GM18508 (cell line): ENCODE data around the gene LIMK2.

Experiments used
- ATAC-seq: cut with Tn5 transposase; IDR thresholded peaks from one replicate; pipeline ENCODE4 v1.9.1; 2021; ENCODE audit warnings: moderate number of reproducible peaks; ENCODE audit not compliant: insufficient read depth, unreplicated experiment

LIMK2 gene

DNA sequence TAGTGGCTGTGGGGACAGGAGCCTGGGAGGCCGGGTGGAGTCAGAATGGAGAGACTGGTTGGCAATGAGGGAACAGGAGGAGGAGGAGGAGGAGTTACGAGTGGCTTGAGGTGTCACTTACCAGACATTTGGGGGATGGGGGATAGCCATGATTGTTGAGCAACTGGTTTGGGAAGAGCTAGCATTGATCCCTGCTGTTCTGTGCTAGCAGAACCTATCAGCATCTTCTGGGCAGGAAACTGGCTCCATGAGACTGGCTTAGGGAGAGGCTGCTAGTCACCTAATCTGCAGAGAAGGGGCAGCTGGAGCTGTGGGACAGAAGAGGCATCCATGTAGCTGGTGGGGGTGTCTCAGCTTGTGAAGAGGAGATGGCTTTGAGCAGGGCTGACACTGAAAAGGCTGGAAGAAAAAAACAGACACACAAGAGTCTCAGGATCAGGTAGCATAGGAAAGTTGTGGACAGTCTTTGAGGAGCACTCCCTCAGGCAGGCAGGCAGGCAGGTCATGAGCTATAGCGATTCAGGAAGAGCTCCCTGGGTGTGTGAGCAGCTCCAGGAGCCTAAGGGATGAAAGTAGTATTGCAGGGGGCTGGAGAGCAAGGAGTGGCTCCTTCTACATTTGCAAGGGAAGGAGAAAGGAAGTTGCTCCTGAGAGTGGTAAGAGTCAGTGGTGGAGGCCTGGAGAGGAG lies 57.9 kb downstream of the LIMK2 start:
- ATAC-seq, result no peak

DNA sequence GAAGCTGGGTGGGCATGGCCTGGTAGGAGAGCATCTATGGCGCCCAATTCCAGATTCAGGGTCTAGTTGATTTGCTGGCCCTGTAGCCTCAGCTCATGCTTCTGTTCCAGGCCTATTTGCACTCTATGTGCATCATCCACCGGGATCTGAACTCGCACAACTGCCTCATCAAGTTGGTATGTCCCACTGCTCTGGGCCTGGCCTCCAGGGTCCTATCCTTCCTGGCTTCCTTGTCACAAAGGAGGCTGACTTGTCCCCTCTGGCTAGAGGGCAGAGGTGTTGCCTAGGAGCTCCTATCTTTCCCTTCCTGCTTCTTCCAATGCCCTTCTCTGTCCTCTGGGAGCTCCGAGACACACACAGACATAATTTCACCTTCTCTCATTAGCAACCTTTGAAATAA lies 58.9 kb downstream of the LIMK2 start:
- no peak for ATAC-seq

DNA sequence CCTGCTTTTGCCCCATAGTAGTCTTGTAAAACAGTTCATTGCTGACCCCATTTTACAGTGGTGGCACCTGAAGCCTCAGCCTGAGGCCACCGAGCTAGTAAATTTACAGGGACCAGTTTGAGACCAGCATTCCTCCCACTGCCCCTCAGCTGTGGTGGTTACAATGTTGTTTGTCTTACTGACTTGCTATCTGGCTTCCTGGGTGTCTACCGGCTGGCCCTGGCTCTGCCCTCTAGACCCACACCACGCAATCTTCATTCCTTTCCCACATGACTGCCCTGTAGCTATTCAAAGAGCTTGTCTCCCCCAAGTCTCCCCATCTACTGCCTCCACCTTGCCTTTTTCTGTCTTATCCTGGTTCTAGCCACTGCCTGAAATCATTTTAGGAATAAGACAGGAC lies 59.4 kb downstream of the LIMK2 start:
- no peak for ATAC-seq

DNA sequence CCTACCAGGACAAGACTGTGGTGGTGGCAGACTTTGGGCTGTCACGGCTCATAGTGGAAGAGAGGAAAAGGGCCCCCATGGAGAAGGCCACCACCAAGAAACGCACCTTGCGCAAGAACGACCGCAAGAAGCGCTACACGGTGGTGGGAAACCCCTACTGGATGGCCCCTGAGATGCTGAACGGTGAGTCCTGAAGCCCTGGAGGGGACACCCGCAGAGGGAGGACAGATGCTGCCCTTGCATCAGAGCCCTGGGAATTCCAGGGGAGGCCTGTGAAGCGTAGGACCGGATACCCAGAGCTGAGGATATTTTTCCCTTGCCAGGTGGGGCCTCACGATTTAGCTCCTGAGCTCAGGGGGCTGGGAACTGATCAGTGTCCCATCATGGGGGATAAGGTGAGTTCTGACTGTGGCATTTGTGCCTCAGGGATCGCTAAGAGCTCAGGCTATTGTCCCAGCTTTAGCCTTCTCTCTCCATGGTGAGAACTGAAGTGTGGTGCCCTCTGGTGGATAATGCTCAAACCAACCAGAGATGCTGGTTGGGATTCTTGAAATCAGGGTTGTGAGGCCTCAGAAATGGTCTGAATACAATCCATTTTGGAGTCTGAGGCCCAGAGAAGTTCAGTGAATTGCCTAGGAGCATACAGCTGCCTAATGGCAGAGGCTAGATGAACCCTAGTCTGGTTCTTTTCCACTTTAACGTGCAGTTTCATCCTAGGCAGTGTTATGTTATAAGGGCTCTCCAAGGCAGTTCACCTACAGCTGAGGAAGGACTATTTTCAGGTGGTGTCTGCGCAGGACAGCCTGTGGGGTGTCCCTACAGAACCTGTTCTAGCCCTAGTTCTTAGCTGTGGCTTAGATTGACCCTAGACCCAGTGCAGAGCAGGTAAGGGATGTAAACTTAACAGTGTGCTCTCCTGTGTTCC lies 60.7 kb downstream of the LIMK2 start:
- no peak for ATAC-seq

DNA sequence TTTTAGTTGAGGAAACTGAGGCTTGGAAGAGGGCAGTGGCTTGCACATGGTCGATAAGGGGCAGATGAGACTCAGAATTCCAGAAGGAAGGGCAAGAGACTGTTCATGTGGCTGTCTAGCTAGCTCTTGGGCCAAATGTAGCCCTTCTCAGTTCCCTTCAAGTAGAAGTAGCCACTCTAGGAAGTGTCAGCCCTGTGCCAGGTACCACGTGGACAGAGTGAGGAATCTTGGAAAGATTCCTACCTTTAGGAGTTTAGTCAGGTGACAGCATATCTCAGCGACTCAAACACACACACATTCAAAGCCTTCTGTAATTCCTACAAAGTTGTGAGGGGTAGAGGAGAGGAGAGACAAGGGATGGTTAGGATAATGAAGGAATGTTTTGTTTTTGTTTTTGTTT lies 61.9 kb downstream of the LIMK2 start:
- ATAC-seq, result no peak

DNA sequence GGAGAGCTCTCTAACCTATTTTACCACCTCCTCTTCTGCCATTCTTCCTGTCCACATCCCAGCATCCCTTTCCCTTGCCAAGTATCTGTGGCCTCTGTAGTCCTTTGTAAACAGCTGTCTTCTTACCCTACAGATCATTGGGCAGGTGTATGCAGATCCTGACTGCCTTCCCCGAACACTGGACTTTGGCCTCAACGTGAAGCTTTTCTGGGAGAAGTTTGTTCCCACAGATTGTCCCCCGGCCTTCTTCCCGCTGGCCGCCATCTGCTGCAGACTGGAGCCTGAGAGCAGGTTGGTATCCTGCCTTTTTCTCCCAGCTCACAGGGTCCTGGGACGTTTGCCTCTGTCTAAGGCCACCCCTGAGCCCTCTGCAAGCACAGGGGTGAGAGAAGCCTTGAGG lies 62.9 kb downstream of the LIMK2 start:
- no peak for ATAC-seq

DNA sequence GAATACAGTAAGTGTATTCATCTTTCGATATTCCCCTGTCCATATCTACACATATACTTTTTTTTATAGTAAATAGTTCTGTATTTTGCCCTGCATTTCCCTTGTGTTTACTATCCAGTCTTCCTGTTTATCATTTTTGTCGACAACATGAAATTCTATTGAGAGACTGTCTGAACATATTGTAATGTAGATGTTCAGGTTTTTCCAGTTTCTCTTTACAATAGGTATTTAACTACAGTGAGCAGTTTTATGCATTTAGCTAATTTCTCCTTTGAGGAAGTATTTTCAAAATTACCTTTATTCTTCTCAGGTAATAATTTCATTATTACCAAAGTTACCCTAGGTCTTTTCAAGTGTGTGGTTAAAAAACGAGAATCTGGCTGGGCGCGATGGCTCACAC lies 63.5 kb downstream of the LIMK2 start:
- ATAC-seq, result no peak

DNA sequence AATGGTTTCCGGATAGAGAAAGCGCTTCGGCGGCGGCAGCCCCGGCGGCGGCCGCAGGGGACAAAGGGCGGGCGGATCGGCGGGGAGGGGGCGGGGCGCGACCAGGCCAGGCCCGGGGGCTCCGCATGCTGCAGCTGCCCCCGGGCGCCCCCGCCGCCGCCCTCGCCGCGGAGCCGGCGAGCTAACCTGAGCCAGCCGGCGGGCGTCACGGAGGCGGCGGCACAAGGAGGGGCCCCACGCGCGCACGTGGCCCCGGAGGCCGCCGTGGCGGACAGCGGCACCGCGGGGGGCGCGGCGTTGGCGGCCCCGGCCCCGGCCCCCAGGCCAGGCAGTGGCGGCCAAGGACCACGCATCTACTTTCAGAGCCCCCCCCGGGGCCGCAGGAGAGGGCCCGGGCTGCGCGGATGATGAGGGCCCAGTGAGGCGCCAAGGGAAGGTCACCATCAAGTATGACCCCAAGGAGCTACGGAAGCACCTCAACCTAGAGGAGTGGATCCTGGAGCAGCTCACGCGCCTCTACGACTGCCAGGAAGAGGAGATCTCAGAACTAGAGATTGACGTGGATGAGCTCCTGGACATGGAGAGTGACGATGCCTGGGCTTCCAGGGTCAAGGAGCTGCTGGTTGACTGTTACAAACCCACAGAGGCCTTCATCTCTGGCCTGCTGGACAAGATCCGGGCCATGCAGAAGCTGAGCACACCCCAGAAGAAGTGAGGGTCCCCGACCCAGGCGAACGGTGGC lies 64.5 kb downstream of the LIMK2 start:
- ATAC-seq, result no peak

DNA sequence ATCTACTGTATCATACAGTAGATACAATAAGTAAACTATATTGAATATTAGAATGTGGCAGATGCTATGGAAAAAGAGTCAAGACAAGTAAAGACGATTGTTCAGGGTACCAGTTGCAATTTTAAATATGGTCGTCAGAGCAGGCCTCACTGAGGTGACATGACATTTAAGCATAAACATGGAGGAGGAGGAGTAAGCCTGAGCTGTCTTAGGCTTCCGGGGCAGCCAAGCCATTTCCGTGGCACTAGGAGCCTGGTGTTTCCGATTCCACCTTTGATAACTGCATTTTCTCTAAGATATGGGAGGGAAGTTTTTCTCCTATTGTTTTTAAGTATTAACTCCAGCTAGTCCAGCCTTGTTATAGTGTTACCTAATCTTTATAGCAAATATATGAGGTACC lies 65.6 kb downstream of the LIMK2 start:
- ATAC-seq, result no peak

DNA sequence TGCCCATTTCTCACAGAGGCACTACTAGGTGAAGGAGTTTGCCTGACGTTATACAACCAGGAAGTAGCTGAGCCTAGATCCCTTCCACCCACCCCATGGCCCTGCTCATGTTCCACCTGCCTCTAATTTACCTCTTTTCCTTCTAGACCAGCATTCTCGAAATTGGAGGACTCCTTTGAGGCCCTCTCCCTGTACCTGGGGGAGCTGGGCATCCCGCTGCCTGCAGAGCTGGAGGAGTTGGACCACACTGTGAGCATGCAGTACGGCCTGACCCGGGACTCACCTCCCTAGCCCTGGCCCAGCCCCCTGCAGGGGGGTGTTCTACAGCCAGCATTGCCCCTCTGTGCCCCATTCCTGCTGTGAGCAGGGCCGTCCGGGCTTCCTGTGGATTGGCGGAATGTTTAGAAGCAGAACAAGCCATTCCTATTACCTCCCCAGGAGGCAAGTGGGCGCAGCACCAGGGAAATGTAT lies 66.1 kb downstream of the LIMK2 start:
- ATAC-seq, result no peak

DNA sequence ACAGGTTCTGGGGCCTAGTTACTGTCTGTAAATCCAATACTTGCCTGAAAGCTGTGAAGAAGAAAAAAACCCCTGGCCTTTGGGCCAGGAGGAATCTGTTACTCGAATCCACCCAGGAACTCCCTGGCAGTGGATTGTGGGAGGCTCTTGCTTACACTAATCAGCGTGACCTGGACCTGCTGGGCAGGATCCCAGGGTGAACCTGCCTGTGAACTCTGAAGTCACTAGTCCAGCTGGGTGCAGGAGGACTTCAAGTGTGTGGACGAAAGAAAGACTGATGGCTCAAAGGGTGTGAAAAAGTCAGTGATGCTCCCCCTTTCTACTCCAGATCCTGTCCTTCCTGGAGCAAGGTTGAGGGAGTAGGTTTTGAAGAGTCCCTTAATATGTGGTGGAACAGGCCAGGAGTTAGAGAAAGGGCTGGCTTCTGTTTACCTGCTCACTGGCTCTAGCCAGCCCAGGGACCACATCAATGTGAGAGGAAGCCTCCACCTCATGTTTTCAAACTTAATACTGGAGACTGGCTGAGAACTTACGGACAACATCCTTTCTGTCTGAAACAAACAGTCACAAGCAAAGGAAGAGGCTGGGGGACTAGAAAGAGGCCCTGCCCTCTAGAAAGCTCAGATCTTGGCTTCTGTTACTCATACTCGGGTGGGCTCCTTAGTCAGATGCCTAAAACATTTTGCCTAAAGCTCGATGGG lies 66.7 kb downstream of the LIMK2 start:
- no peak for ATAC-seq

DNA sequence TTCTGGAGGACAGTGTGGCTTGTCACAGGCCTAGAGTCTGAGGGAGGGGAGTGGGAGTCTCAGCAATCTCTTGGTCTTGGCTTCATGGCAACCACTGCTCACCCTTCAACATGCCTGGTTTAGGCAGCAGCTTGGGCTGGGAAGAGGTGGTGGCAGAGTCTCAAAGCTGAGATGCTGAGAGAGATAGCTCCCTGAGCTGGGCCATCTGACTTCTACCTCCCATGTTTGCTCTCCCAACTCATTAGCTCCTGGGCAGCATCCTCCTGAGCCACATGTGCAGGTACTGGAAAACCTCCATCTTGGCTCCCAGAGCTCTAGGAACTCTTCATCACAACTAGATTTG lies 67.2 kb downstream of the LIMK2 start:
- no peak for ATAC-seq

DNA sequence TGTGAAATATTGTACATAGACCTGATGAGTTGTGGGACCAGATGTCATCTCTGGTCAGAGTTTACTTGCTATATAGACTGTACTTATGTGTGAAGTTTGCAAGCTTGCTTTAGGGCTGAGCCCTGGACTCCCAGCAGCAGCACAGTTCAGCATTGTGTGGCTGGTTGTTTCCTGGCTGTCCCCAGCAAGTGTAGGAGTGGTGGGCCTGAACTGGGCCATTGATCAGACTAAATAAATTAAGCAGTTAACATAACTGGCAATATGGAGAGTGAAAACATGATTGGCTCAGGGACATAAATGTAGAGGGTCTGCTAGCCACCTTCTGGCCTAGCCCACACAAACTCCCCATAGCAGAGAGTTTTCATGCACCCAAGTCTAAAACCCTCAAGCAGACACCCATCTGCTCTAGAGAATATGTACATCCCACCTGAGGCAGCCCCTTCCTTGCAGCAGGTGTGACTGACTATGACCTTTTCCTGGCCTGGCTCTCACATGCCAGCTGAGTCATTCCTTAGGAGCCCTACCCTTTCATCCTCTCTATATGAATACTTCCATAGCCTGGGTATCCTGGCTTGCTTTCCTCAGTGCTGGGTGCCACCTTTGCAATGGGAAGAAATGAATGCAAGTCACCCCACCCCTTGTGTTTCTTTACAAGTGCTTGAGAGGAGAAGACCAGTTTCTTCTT lies 67.9 kb downstream of the LIMK2 start:
- no peak for ATAC-seq

DNA sequence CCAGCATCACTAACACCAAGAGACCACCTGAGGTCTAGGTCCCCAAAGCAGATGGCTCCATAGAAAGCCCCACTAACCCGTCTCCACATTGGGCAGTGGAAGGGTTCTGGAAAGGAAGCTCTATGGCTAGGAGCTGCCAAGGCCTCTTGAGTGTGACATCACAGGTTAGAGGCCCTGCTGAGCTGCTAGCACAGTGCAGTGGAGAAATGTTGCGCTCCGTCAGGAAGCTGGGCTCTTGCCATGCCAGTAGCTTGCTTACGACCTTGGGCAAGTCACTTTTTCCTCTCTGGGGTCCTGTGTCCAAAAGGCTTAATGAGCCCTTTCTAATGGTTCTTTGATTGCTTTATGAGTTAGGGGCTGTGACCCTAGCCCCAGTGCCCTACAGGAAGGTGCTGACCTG lies 69.6 kb downstream of the LIMK2 start:
- no peak for ATAC-seq

DNA sequence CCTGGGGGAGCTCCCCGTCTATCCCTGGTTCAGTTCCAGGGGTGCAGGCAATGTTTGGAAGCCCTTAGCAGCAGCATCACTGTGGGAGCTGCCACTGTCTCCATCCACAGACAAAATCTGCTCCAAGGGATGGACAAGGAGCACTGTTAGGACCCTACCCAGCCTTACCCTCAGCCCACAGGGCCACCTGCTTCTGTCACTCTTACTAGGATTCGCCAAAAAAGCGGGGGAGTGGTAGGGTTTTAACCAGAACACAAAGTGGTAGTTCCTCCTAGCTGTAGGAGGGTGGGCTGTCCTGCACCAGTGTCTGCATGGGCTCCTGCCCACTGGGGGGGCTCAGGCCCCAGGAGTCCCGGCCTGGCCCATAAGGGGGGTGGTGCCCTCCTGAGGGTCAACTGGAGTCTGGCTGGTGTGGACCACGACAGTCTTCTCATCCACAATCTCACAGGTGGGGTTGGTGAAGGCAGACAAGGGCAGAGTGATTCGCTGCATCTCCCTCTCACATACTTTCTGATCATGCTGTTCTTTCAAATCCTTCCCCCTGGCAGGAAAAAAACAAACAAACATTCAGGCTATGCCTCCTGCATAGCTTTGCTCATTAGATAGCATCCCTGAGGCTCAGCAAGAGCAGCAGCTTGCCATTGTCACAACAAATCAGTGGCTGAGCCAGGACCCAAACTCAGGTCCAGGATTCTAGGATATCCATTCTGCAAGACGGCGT lies 70.8 kb downstream of the LIMK2 start:
- ATAC-seq, result no peak

DNA sequence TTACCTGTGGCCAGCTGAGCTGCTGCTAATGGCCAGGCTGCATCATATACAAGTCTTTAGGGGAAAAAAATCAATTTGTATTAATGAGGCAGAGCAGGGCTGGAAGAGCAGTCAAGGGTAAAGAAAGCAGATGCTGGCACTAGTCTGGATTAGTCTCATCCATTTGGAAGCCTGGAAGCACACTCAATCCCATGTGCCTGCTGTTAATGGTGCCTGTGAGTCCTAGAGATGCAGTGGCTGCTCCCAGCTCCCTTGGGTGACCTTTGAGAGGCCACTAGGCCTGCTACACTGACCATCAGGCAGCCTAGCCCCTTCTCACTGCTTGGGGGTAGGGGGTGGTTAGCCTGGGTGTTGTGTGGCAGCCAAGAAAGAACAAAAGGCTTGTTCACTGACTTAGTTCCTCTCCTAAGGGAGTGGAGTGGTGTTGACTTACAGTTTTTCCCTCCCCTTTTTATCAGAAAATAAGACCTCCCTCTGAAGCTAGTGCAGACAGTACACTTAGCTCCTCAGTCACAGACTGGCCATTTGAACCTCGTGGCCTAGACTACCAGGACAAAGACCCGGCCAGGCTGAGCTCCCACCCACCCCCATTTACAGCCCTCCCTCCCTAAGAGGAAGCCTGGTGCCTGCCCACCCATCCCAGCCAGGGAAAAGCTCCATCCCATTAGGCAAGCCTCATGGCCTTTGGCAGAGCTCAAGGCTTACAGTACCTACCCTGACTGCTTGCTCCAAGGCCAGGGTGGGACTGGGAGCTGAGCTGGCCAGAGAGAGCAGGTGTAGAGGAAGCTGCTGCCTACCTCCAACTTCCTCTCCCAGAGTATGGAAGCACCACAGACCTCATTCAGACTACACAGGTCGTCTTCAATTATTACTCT lies 72.4 kb downstream of the LIMK2 start:
- no peak for ATAC-seq

DNA sequence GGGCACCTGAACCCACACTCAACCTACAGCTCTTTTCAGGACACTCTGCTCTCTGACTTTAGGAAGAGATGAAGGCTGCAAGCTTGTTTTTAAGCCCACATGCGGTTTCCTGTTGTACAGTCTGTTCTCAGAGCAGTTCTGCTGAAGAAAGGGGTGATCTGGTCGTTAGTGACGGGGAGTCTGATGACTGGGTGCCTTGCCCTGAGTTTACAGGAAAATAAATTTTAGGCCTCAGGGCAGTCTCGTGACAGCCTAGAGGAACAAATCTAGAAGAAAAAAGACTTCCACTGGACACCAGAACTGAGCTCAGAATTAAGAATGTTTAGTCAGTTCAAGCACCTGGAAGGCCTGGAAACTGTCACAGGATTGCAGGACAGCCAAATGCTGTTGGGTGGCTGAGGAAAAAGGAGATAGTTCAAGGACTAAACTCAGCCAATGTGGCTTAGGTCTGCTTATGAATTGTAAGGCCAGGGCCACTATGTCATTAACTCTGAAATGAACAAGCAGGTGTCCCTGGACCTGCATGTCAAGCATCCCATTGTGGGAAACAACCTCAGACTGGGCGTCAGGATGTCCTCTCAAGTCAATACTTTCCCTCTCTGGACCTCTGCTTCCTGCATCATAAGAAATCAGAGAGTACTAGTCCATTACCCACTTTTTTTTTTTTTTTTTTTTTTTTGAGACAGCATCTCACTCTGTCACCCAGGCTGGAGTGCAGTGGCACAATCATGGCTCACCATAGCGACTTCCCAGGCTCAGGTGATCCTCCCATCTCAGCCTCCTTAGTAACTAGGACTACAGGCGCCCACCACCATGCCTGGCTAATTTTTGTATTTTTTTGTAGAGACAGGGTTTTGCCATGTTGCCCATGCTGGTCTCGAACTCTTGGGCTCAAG lies 74.5 kb downstream of the LIMK2 start:
- ATAC-seq, result no peak
